Activated CD8-positive, alpha-beta memory T cell treated with anti-CD3 and anti-CD28 coated beads for 4 hours (primary cell): ENCODE measurements around the gene HOXB8.

ENCODE experiments used
- DNase-seq, 2 donors: peaks; one replicate each; pipeline ENCODE4 v3.0.0-alpha.2; 2020; ENCODE audit warnings: low read depth in 2 of 2

HOXB8 gene

GRCh38 chr17:48624544-48625494, 9.7 kb upstream of the HOXB8 start:
- no peak for DNase-seq

- DNase-seq, result no peak
Observed at GRCh38 chr17:48624118-48624517, 9.0 kb upstream of the HOXB8 start.

GRCh38 chr17:48623583-48623982, 8.5 kb upstream of the HOXB8 start:
- DNase-seq, result no peak

GRCh38 chr17:48622857-48623256, 7.8 kb upstream of the HOXB8 start:
- DNase-seq, result no peak

- no peak for DNase-seq
Observed at GRCh38 chr17:48621410-48622392, 6.6 kb upstream of the HOXB8 start.

- no peak for DNase-seq
Observed at GRCh38 chr17:48620461-48621139, 5.5 kb upstream of the HOXB8 start.

- DNase-seq, result no peak
Observed at GRCh38 chr17:48619826-48620449, 4.8 kb upstream of the HOXB8 start.

- DNase-seq, result peak; percentile 57 to 71
Observed at GRCh38 chr17:48618256-48618896, 3.3 kb upstream of the HOXB8 start.

- DNase-seq, result no peak
Observed at GRCh38 chr17:48617471-48618255, 2.6 kb upstream of the HOXB8 start.

- DNase-seq, result no peak
Observed at GRCh38 chr17:48616717-48617470, 1.8 kb upstream of the HOXB8 start.

GRCh38 chr17:48615963-48616716, 1.0 kb upstream of the HOXB8 start:
- DNase-seq, result no peak

- no peak for DNase-seq
Observed at GRCh38 chr17:48613862-48614694, 1.0 kb downstream of the HOXB8 start.

- DNase-seq, result no peak
Observed at GRCh38 chr17:48612854-48613691, 2.0 kb downstream of the HOXB8 start.

GRCh38 chr17:48612456-48612853, 2.6 kb downstream of the HOXB8 start:
- DNase-seq, result no peak

GRCh38 chr17:48611681-48612455, 3.2 kb downstream of the HOXB8 start:
- no peak for DNase-seq

- no peak for DNase-seq
Observed at GRCh38 chr17:48611213-48611612, 3.9 kb downstream of the HOXB8 start.
